Pancreas (tissue), 10 donors: Measurements from ENCODE around the gene C19orf44. TPM values are rescaled to one million over a fixed set of nuclear protein-coding genes. Genes with fewer than 3 reads are reported as not detected.
"Not testable (repeated sequence)": the region's sequence is repeated elsewhere in the genome, so short reads cannot be mapped to it uniquely, and the experiment has no call there.

Source experiments
- ATAC-seq, 4 donors: fragments of 200-7000 bp; cut with Tn5 transposase; one replicate each; pipeline versions ENCODE4 v1.8.0 to v1.9.1; 2020; ENCODE audit warnings: mild to moderate bottlenecking in 4 of 4, moderate library complexity in 4 of 4
- DNase-seq, 6 donors: peaks; one replicate each; pipeline ENCODE4 v3.0.0-alpha.2; 2020
- FAIRE-seq: peaks from 2 replicates; lab custom pipeline; 2012; peaks lifted over from hg19 to GRCh38; lab: Jason Lieb, UNC
- H3K27ac ChIP-seq, 4 donors: fragments of 200-600 bp; sonication (generic); 1 replicate in 3 of 4; 2 replicates in 1 of 4; pipeline versions ENCODE4 v1.5.0 to v1.8.0; 2020
- H3K27me3 ChIP-seq, 4 donors: fragments of 200-600 bp; one replicate each; pipeline ENCODE4 v1.8.0; 2021
- H3K36me3 ChIP-seq, 3 donors: fragments of 200-600 bp; sonication (generic) in 1 of 3; one replicate each; pipeline versions ENCODE4 v1.5.0 to v1.8.0; 2020 to 2021
- H3K4me1 ChIP-seq, 3 donors: fragments of 200-600 bp; one replicate each; pipeline ENCODE4 v1.8.0; 2021
- H3K4me3 ChIP-seq, 4 donors: fragments of 200-600 bp; sonication (generic) in 2 of 4; one replicate each; pipeline versions ENCODE4 v1.5.0 to v1.8.0; 2020 to 2021
- H3K9me3 ChIP-seq, 4 donors: fragments of 200-600 bp; one replicate each; pipeline ENCODE4 v1.8.0; 2021
- CTCF ChIP-seq, 4 donors: fragments of 200-600 bp; sonication (generic) in 3 of 4; IDR thresholded peaks; one replicate each; pipeline versions ENCODE4 v1.5.0 to v1.8.0; 2021; ENCODE audit warnings: antibody characterized with exemption in 4 of 4
- WGBS, 2 donors: extraction: QIAGEN DNeasy Blood & Tissue Kit; methylation state at CpG; one replicate each; pipeline ENCODE4 v1.1.7; 2013; 5-methylcytosine and 5-hydroxymethylcytosine counted together
- intact Hi-C, 3 donors: fragments of 100-400 bp; cut with DNase I; formaldehyde crosslinking; loops; one replicate each; pipeline versions ENCODE4 v1.11.1 to v1.14.2; 2022
- polyA plus RNA-seq, 2 donors: library from polyadenylated mRNA; stranded (reverse); fragments of 200-250 nt; gene quantifications; one replicate each; pipeline ENCODE4 v1.2.3, GENCODE V29; 2013
- total RNA-seq, 6 donors: library from RNA; stranded (reverse); fragmentation: NEBNext Ultra II Directional in 4 of 6; extraction: Animal tissue kit (Norgen Biotek cat#: 25700) in 4 of 6; gene quantifications; one replicate each; pipeline versions ENCODE4 v1.2.1 to v1.2.4, GENCODE V29; 2021 to 2023
- donor health status: healthy with polysubstance abuse.
- donor health status: DM: no; HTN: no; CAD: no; lungs with moderate emphysema.
- donor health status: DM: no; HTN: no; CAD: no.
- donor health status: control.
- donor health status: control.
- donor health status: Bipolar disorder and iron deficiency.
- donor health status: DM: yes; HTN: yes; CAD: no.
- donor health status: DM: no; HTN: no; CAD: no.
- donor health status: DM: no; HTN: no; CAD: no.
- donor health status: DM: yes; HTN: yes; CAD: no.

Gene C19orf44
- total and polyA plus RNA-seq, 8 donors = 1.9 to 7.4 (median 3.6) TPM

GRCh38 chr19:16544473-16545231 lies 48.5 kb downstream of the C19orf44 start:
- peaks cover 18 to 24% (median 19%) of the 10 kb centered on the region in 3 donors for H3K4me1 ChIP-seq
- no peak overlapping the region for H3K4me3 ChIP-seq
- intact Hi-C loops = no loop called here
- ATAC-seq (no peak), DNase-seq (no peak), FAIRE-seq (no peak)
- no peaks in the 10 kb centered on the region for H3K36me3 ChIP-seq
- no peak overlapping the region for H3K27ac ChIP-seq
- no peak for TF ChIP-seq CTCF (IDR thresholded peaks at IDR 0.05)
- WGBS, 2 donors = 90 to 93% methylated on average over 11 of the region's 11 CpGs
- H3K9me3 ChIP-seq = no peaks in the 10 kb centered on the region
- no peaks in the 10 kb centered on the region for H3K27me3 ChIP-seq

DNA sequence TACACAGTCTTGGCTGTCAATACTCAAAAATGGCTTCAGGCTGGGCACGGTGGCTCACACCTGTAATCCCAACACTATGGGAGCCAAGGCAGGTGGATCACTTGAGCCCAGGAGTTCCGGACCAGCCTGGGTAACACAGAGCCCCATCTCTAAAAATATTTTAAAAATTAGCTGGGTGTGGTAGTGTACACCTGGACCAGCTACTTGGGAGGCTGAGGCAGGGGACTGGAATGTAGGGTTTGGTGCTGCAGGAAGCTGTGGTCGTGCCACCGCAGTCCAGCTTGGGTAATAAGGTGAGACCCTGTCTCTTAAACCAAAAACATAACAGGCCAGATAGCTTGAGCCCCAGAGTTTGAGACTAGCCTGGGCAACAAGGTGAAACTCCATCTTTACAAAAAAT lies 52.8 kb downstream of the C19orf44 start:
- no peaks in the 10 kb centered on the region for H3K27me3 ChIP-seq
- DNase-seq = no peak
- FAIRE-seq = no peak
- no peak for TF ChIP-seq CTCF (IDR thresholded peaks at IDR 0.05)
- H3K36me3 ChIP-seq = peaks cover 0 to 15% (median 9%) of the 10 kb centered on the region in 3 donors
- no peaks in the 10 kb centered on the region for H3K9me3 ChIP-seq
- H3K4me3 ChIP-seq = no peak overlapping the region
- no peak for ATAC-seq
- intact Hi-C loops = no loop called here
- no peak overlapping the region for H3K27ac ChIP-seq
- peaks cover 0 to 1% (median 0%) of the 10 kb centered on the region in 3 donors for H3K4me1 ChIP-seq
- WGBS, 2 donors = 84 to 85% methylated on average over 4 of the region's 4 CpGs

GRCh38 chr19:16551902-16552301 lies 55.7 kb downstream of the C19orf44 start:
- peaks cover 0 to 31% (median 9%) of the 10 kb centered on the region in 3 donors for H3K36me3 ChIP-seq
- not testable (repeated sequence) for FAIRE-seq
- 90 to 97% methylated on average over 6 of the region's 6 CpGs for WGBS, 2 donors

DNA sequence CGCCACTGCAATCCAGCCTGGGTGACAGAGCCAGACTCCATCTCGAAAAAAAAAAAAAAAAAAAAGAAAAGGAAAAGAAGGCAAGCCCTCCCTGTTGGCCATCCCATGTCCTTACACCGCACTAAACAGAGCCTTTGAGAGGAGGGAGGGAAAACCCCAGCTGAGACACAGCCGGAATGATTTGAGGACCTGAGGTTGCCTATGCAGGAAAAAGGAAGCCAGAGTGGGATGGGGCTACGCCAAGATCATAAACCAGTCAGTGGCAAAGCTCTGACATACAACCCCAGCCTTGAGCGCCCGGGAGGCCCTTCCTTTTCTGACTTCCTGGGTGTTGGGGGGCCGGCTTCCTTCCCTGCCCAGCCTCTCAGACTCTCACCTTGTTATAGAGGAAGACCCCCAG lies 58.6 kb downstream of the C19orf44 start:
- DNase-seq (no peak), FAIRE-seq (no peak), ATAC-seq (no peak)
- Histone ChIP-seq H3K9me3 (no peaks in the 10 kb centered on the region), H3K27ac (no peak overlapping the region), H3K4me3 (no peak overlapping the region), H3K4me1 (no peaks in the 10 kb centered on the region), H3K27me3 (no peaks in the 10 kb centered on the region), H3K36me3 (peaks cover 0 to 33% (median 12%) of the 10 kb centered on the region in 3 donors)
- WGBS, 2 donors = 91 to 94% methylated on average over 8 of the region's 8 CpGs
- TF ChIP-seq CTCF (IDR thresholded peaks at IDR 0.05) = no peak
- intact Hi-C loops = no loop called here

More at GRCh38 chr19:16551902-16552301, 55.7 kb downstream of the C19orf44 start:
- H3K27ac ChIP-seq, DNase-seq, H3K4me3 ChIP-seq, H3K9me3 ChIP-seq, ATAC-seq, H3K27me3 ChIP-seq, H3K4me1 ChIP-seq, intact Hi-C loops: not testable (repeated sequence)

DNA sequence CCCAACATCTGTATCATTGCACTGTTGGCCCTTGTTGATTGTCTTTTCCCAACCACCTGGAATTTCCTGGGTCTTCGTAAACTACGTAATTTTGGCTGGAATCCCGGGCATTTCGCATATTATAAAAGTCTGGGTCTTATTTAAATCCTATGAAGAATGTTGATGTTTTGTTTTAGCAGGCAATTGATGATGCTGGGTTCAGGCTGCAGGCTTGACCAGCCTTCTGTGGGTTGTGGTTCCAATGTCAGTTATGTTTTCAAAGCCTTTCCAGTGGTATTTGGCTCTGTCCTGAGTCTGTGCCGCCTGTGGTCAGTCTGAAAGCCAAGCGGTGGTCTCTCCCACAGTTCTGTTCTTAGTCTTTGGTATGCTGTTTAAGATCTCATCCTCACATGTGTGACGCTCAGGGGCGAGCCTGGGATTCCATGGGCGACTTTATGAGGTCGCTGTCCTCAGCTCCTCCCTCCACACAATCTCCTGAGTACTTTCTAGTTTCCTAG lies 63.6 kb downstream of the C19orf44 start:
- Histone ChIP-seq H3K9me3 (no peaks in the 10 kb centered on the region), H3K27me3 (no peaks in the 10 kb centered on the region), H3K27ac (no peak overlapping the region), H3K4me3 (no peak overlapping the region), H3K36me3 (peaks cover 2 to 24% (median 7%) of the 10 kb centered on the region in 3 donors), H3K4me1 (peaks cover 7 to 17% (median 8%) of the 10 kb centered on the region in 3 donors)
- intact Hi-C loops = no loop called here
- WGBS, 2 donors = 90 to 91% methylated on average over 10 of the region's 10 CpGs
- no peak for FAIRE-seq
- no peak for ATAC-seq
- DNase-seq = no peak
- no peak for TF ChIP-seq CTCF (IDR thresholded peaks at IDR 0.05)
